Esophagus squamous epithelium (tissue), 4 donors: ENCODE data around the gene ALDH1A2.

Experiments used
- CTCF ChIP-seq, 6 experiments: fragments of 450-650 bp in 4 of 6; fragments of 200-600 bp in 2 of 6; sonication (generic) in 2 of 6; IDR thresholded peaks; one replicate each; pipeline ENCODE4 v1.5.1; 2016 to 2019; ENCODE audit warnings: antibody characterized with exemption in 6 of 6, mild to moderate bottlenecking in 4 of 6, moderate library complexity in 4 of 6
- POLR2A ChIP-seq, 4 donors: fragments of 450-650 bp; IDR thresholded peaks; one replicate each; pipeline ENCODE4 v1.6.1; 2017; ENCODE audit warnings: antibody characterized with exemption in 4 of 4, mild to moderate bottlenecking in 4 of 4, moderate library complexity in 3 of 4

- no peak for TF ChIP-seq CTCF (IDR thresholded peaks at IDR 0.05)
- TF ChIP-seq POLR2A (IDR thresholded peaks at IDR 0.05) = no peak
These were observed 43.9 kb upstream of the ALDH1A2 start for GRCh38 chr15:58109419-58109818.
